GM12878 (cell line): ENCODE data around the gene PTGFRN. TPM values are rescaled to one million over a fixed set of nuclear protein-coding genes. Genes with fewer than 3 reads are reported as not detected.

ENCODE experiments used
- ATAC-seq: fragments of 200-7000 bp; cut with Tn5 transposase; 3 replicates; pipeline ENCODE4 v1.9.1; 2020; ENCODE audit warnings: mild to moderate bottlenecking, moderate library complexity
- BruUV-seq: library from RNA; stranded (reverse); fragments of 400-500 nt; replicated peaks from 2 replicates; lab custom pipeline; 2021; lab: Mats Ljungman, UMichigan
- CTCF ChIA-PET: fragments of 300-600 bp; sonication (Branson Sonifier 250); formaldehyde crosslinking; extraction: SDS; loops from one replicate; lab custom pipeline; 2021; ENCODE audit warnings: inconsistent platforms; lab: Yijun Ruan, JAX
- POLR2A ChIA-PET: fragments of 350-600 bp; formaldehyde crosslinking; extraction: SDS; loops from one replicate; lab custom pipeline; 2021; ENCODE audit warnings: inconsistent platforms; lab: Charles Lee
- RAD21 ChIA-PET: fragments of 300-600 bp; sonication (Branson Sonifier 250); formaldehyde crosslinking; loops from one replicate; lab custom pipeline; 2023; ENCODE audit warnings: antibody characterized with exemption; ENCODE audit not compliant: unreplicated experiment; lab: Charles Lee
- SMC1A ChIA-PET: fragments of 300-600 bp; sonication (Branson Sonifier 250); formaldehyde crosslinking; loops from one replicate; lab custom pipeline; 2023; ENCODE audit not compliant: unreplicated experiment, uncharacterized antibody; lab: Charles Lee
- DNase-seq: peaks from one replicate; pipeline ENCODE4 v3.0.0-alpha.2; 2011; ENCODE audit warnings: low read depth, low spot score
- FAIRE-seq: peaks from 3 replicates; lab custom pipeline; 2011; peaks lifted over from hg19 to GRCh38; lab: Jason Lieb, UNC
- H2AFZ ChIP-seq: 2 replicates; pipeline ENCODE4 v1.6.0; 2011; ENCODE audit warnings: low read depth, low read length, control low read depth; ENCODE audit not compliant: control insufficient read depth
- H3K27ac ChIP-seq: 2 replicates; pipeline ENCODE4 v1.5.1; 2011; ENCODE audit warnings: control low read depth; ENCODE audit not compliant: control insufficient read depth, insufficient read depth
- H3K27me3 ChIP-seq, 2 experiments: replicated peaks in 1 of 2; 2 replicates each; pipeline versions ENCODE4 v1.6.0 to v1.6.1; 2011; ENCODE audit warnings: low read length in 1 of 2; ENCODE audit not compliant: control insufficient read depth in 2 of 2, insufficient read depth in 2 of 2
- H3K36me3 ChIP-seq, 2 experiments: 2 replicates each; pipeline ENCODE4 v1.5.1; 2011; ENCODE audit warnings: low read length in 1 of 2; ENCODE audit not compliant: control insufficient read depth in 2 of 2, insufficient read depth in 2 of 2
- H3K4me1 ChIP-seq: 2 replicates; pipeline ENCODE4 v1.6.1; 2011; ENCODE audit warnings: mild to moderate bottlenecking, low read length, moderate library complexity, mixed read lengths; ENCODE audit not compliant: control insufficient read depth, insufficient read depth
- H3K4me2 ChIP-seq: 2 replicates; pipeline ENCODE4 v1.6.0; 2011; ENCODE audit warnings: control low read depth; ENCODE audit not compliant: control insufficient read depth, insufficient read depth
- H3K4me3 ChIP-seq: fragments of 200-600 bp; sonication (generic); 2 replicates; pipeline ENCODE4 v1.5.1; 2016
- H3K79me2 ChIP-seq: 2 replicates; pipeline ENCODE4 v1.6.0; 2011; ENCODE audit warnings: low read length; ENCODE audit not compliant: control insufficient read depth, insufficient read depth
- H3K9ac ChIP-seq: 2 replicates; pipeline ENCODE4 v1.8.0; 2011; ENCODE audit warnings: low read length, control low read depth, mixed read lengths; ENCODE audit not compliant: control insufficient read depth, insufficient read depth
- H3K9me3 ChIP-seq: replicated peaks from 3 replicates; pipeline ENCODE4 v1.5.1; 2011; ENCODE audit warnings: mild to moderate bottlenecking, low read length; ENCODE audit not compliant: control insufficient read depth, insufficient read depth
- H4K20me1 ChIP-seq: 2 replicates; pipeline ENCODE4 v1.6.0; 2011; ENCODE audit not compliant: control insufficient read depth, insufficient read depth
- ATF3 ChIP-seq: IDR thresholded peaks from 2 replicates; pipeline ENCODE4 v1.6.1; 2011; ENCODE audit warnings: low read depth, mild to moderate bottlenecking, low read length, moderate library complexity, borderline replicate concordance; ENCODE audit errors: extremely low read depth
- BHLHE40 ChIP-seq, 2 experiments: fragments of 450-650 bp in 1 of 2; IDR thresholded peaks; 2 replicates each; pipeline ENCODE4 v1.6.1; 2011 to 2017; ENCODE audit warnings: low read depth in 2 of 2, borderline replicate concordance in 1 of 2, improper control_type of control experiment in 1 of 2, low read length in 1 of 2, mild to moderate bottlenecking in 1 of 2
- CHD2 ChIP-seq: IDR thresholded peaks from 2 replicates; pipeline ENCODE4 v1.6.1; 2011; ENCODE audit warnings: low read depth, low read length, improper control_type of control experiment, borderline replicate concordance
- CREB1 ChIP-seq: IDR thresholded peaks from 2 replicates; pipeline ENCODE4 v1.6.1; 2012; ENCODE audit warnings: low read depth, mild to moderate bottlenecking, inconsistent platforms
- GATAD2B ChIP-seq: fragments of 450-650 bp; conservative IDR thresholded peaks from 2 replicates; pipeline ENCODE4 v1.6.1; 2017; ENCODE audit warnings: low read depth, mild to moderate bottlenecking, moderate library complexity
- HDAC6 ChIP-seq: fragments of 200-600 bp; sonication (generic); IDR thresholded peaks from one replicate; pipeline ENCODE4 v1.8.0; 2017; ENCODE audit warnings: antibody characterized with exemption; ENCODE audit not compliant: unreplicated experiment
- IRF3 ChIP-seq: fragments of 450-650 bp; IDR thresholded peaks from 2 replicates; pipeline ENCODE4 v1.6.1; 2014; ENCODE audit warnings: mild to moderate bottlenecking
- MTA3 ChIP-seq: IDR thresholded peaks from 2 replicates; pipeline ENCODE4 v1.6.1; 2012; ENCODE audit warnings: low read length, inconsistent platforms, borderline replicate concordance
- MYB ChIP-seq: fragments of 150-350 bp; IDR thresholded peaks from 2 replicates; pipeline ENCODE4 v1.6.1; 2014; ENCODE audit warnings: mild to moderate bottlenecking, low read depth, low read length, borderline replicate concordance
- NFYA ChIP-seq: IDR thresholded peaks from 2 replicates; pipeline ENCODE4 v1.6.1; 2011; ENCODE audit warnings: low read depth, mild to moderate bottlenecking, low read length, improper control_type of control experiment, borderline replicate concordance
- RBBP5 ChIP-seq: fragments of 200-600 bp; sonication (generic); conservative IDR thresholded peaks from 2 replicates; pipeline ENCODE4 v1.6.1; 2016
- RFX5 ChIP-seq: IDR thresholded peaks from 2 replicates; pipeline ENCODE4 v1.6.1; 2011; ENCODE audit warnings: low read depth, low read length, improper control_type of control experiment
- TAF1 ChIP-seq: IDR thresholded peaks from 2 replicates; pipeline ENCODE4 v1.6.1; 2011; ENCODE audit warnings: mild to moderate bottlenecking, low read depth, low read length, borderline replicate concordance
- TCF3 ChIP-seq: IDR thresholded peaks from 2 replicates; pipeline ENCODE4 v1.6.1; 2012; ENCODE audit warnings: low read depth, mild to moderate bottlenecking, low read length, borderline replicate concordance; ENCODE audit not compliant: insufficient read depth
- ZNF217 ChIP-seq: fragments of 450-650 bp; IDR thresholded peaks from 2 replicates; pipeline ENCODE4 v1.6.1; 2017; ENCODE audit warnings: antibody characterized with exemption, mild to moderate bottlenecking
- WGBS: methylation state at CpG from one replicate; pipeline ENCODE4 v1.1.6; 2016; ENCODE audit warnings: low lambda C conversion rate; ENCODE audit not compliant: insufficient replicate concordance, insufficient coverage; ENCODE audit errors: missing lambda C conversion rate; 5-methylcytosine and 5-hydroxymethylcytosine counted together
- in situ Hi-C: fragments of 300-500 bp; cut with MboI; formaldehyde crosslinking; loops from 9 replicates; pipeline ENCODE4 v1.14.3; 2018; ENCODE audit warnings: mixed read lengths
- intact Hi-C: fragments of 100-400 bp; cut with micrococcal nuclease; formaldehyde crosslinking; loops from one replicate; pipeline ENCODE4 v1.14.2; 2022; ENCODE audit not compliant: unreplicated experiment
- polyA plus RNA-seq, 11 experiments: library from polyadenylated mRNA; depleted of rRNA in 4 of 11; unstranded in 6 of 11; stranded (reverse) in 5 of 11; fragments of >200 nt; fragmentation: Nextera tagmentation in 4 of 11; fragmentation: Illumina TruSeq in 1 of 11; extraction: Ambion mirVana in 4 of 11; extraction: Trizol in 1 of 11; gene quantifications; 1 replicate in 1 of 11; 2 replicates in 10 of 11; pipeline versions ENCODE4 v1.2.1 to v1.2.3, GENCODE V29; 2011 to 2016; ENCODE audit warnings: inconsistent platforms in 2 of 11, missing spikeins in 2 of 11, low read depth in 1 of 11
- total RNA-seq, 4 experiments: library from RNA; depleted of rRNA in 3 of 4; stranded (reverse); fragments of >200 nt in 3 of 4; fragmentation: Illumina TruSeq in 1 of 4; extraction: Trizol in 1 of 4; gene quantifications; 2 replicates each; pipeline versions ENCODE4 v1.2.1 to v1.2.3, GENCODE V29; 2013 to 2021
- TF ChIP-seq, protein P1 (sequence below): fragments of 150-350 bp; IDR thresholded peaks from 2 replicates; pipeline ENCODE4 v1.6.1; 2016; ENCODE audit warnings: low read depth, low read length
- TF ChIP-seq, protein P2 (sequence below), 3 experiments: IDR thresholded peaks in 2 of 3; conservative IDR thresholded peaks in 1 of 3; 2 replicates each; pipeline ENCODE4 v1.5.1; 2011; ENCODE audit warnings: low read depth in 3 of 3, low read length in 3 of 3, mild to moderate bottlenecking in 3 of 3, control low read depth in 2 of 3, moderate library complexity in 2 of 3, inconsistent platforms in 1 of 3, mixed read lengths in 1 of 3; ENCODE audit not compliant: control insufficient read depth in 2 of 3, insufficient read depth in 1 of 3; ENCODE audit errors: extremely low read depth in 1 of 3

Gene PTGFRN
- total and polyA plus RNA-seq, 10 of the 15 experiments (the other 5 are each of a cell fraction or from before 2014, with no cell fraction given): 2.7 to 8.3 (median 5.1) TPM

DNA sequence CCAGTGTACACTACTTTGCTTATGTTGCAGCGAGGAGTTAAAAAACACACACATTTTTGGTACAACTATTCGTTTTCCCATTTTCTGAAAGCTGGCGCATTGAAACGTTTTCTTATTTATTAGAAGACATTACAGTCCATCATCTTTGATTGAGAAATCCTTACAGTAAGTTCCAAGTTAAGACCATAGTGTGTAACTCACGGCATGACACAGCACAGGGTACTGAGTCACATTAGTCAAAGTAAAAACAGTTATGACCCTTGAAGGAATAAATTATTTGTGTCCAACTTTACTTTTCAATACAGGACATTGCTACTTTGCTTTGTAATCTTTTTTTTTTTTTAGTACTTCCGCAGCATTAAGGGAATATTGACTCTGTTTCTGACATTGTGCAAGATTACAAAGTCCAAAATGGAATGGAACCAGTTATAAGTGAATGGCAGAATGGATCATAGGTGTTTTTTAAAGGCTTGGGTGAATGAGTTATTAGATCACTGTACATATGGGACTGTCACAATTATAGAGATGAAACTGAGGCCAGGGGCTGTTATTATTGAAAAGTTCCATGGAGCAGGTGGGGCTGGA lies 11.7 kb downstream of the PTGFRN start:
- ChIA-PET RAD21 (interaction anchor here (1.3 kb wide), 1 partner anchor 10 kb away, joined by 5 read pairs; no protein-coding TSS in a partner anchor), POLR2A (interaction anchor here (1.1 kb wide), 1 partner anchor 10 kb away, joined by 4 read pairs; no protein-coding TSS in a partner anchor), SMC1A (interaction anchor here (1.2 to 4.4 kb wide), 3 partner anchors 9 to 40 kb away, joined by 3 to 24 read pairs (median 6); no protein-coding TSS in a partner anchor), CTCF (interaction anchor here (1.0 to 3.1 kb wide), 5 partner anchors 7 to 184 kb away, joined by 4 to 10 read pairs (median 4); no protein-coding TSS in a partner anchor)
- H3K9me3 ChIP-seq: no peaks in the 10 kb centered on the region
- peaks cover 0 to 2% of the 10 kb centered on the region in 2 experiments; a peak in 1 of 4 replicates for H3K27me3 ChIP-seq
- BruUV-seq: no TSS peak
- no peak overlapping the region for H3K4me2 ChIP-seq
- H4K20me1 ChIP-seq: no peaks in the 10 kb centered on the region
- H3K4me1 ChIP-seq: no peaks in the 10 kb centered on the region
- no peak overlapping the region for H3K4me3 ChIP-seq
- no peak overlapping the region for H3K27ac ChIP-seq
- in situ Hi-C loops: no loop called here
- intact Hi-C loops: no loop called here
- FAIRE-seq: no peak
- no peak for DNase-seq
- no peak overlapping the region for H3K9ac ChIP-seq
- H3K79me2 ChIP-seq: no peaks in the 10 kb centered on the region
- H2AFZ ChIP-seq: no peak overlapping the region
- 39% methylated on average over 6 of the region's 6 CpGs for WGBS
- no peak for ATAC-seq
- no peaks in the 10 kb centered on the region for H3K36me3 ChIP-seq
- TF ChIP-seq RFX5 (no peak), MTA3 (no peak), MYB (no peak), TCF3 (no peak), CREB1 (no peak), HDAC6 (no peak), IRF3 (no peak), TAF1 (no peak), ATF3 (no peak), ZNF217 (no peak), RBBP5 (no peak), GATAD2B (no peak), CHD2 (no peak), NFYA (no peak), BHLHE40 (IDR thresholded peaks at IDR 0.05; ENCODE audit: borderline replicate concordance in 1 of 2, low read depth in 2 of 2, low read length in 1 of 2) (no peak)
- TF ChIP-seq, protein P1, sequence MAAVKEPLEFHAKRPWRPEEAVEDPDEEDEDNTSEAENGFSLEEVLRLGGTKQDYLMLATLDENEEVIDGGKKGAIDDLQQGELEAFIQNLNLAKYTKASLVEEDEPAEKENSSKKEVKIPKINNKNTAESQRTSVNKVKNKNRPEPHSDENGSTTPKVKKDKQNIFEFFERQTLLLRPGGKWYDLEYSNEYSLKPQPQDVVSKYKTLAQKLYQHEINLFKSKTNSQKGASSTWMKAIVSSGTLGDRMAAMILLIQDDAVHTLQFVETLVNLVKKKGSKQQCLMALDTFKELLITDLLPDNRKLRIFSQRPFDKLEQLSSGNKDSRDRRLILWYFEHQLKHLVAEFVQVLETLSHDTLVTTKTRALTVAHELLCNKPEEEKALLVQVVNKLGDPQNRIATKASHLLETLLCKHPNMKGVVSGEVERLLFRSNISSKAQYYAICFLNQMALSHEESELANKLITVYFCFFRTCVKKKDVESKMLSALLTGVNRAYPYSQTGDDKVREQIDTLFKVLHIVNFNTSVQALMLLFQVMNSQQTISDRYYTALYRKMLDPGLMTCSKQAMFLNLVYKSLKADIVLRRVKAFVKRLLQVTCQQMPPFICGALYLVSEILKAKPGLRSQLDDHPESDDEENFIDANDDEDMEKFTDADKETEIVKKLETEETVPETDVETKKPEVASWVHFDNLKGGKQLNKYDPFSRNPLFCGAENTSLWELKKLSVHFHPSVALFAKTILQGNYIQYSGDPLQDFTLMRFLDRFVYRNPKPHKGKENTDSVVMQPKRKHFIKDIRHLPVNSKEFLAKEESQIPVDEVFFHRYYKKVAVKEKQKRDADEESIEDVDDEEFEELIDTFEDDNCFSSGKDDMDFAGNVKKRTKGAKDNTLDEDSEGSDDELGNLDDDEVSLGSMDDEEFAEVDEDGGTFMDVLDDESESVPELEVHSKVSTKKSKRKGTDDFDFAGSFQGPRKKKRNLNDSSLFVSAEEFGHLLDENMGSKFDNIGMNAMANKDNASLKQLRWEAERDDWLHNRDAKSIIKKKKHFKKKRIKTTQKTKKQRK: no peak
- TF ChIP-seq, protein P2, sequence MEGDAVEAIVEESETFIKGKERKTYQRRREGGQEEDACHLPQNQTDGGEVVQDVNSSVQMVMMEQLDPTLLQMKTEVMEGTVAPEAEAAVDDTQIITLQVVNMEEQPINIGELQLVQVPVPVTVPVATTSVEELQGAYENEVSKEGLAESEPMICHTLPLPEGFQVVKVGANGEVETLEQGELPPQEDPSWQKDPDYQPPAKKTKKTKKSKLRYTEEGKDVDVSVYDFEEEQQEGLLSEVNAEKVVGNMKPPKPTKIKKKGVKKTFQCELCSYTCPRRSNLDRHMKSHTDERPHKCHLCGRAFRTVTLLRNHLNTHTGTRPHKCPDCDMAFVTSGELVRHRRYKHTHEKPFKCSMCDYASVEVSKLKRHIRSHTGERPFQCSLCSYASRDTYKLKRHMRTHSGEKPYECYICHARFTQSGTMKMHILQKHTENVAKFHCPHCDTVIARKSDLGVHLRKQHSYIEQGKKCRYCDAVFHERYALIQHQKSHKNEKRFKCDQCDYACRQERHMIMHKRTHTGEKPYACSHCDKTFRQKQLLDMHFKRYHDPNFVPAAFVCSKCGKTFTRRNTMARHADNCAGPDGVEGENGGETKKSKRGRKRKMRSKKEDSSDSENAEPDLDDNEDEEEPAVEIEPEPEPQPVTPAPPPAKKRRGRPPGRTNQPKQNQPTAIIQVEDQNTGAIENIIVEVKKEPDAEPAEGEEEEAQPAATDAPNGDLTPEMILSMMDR (IDR thresholded peaks at IDR 0.05 in 2 of 3, conservative IDR thresholded peaks at IDR 0.05 in 1 of 3; ENCODE audit: control insufficient read depth in 2 of 3, extremely low read depth in 1 of 3, insufficient read depth in 1 of 3, low read depth in 3 of 3, low read length in 3 of 3): no peak
